Thyroid gland (tissue), 4 donors: ENCODE results near the gene PHYKPL.

Source experiments
- POLR2A ChIP-seq, 2 donors: fragments of 450-650 bp; IDR thresholded peaks; one replicate each; pipeline ENCODE4 v1.6.1; 2017; ENCODE audit warnings: antibody characterized with exemption in 2 of 2, mild to moderate bottlenecking in 2 of 2, moderate library complexity in 1 of 2
- TF ChIP-seq, protein P1 (sequence below), 6 experiments: fragments of 200-600 bp in 3 of 6; fragments of 450-650 bp in 3 of 6; sonication (generic) in 3 of 6; IDR thresholded peaks; one replicate each; pipeline ENCODE4 v1.5.1; 2016 to 2019; ENCODE audit warnings: antibody characterized with exemption in 6 of 6, mild to moderate bottlenecking in 2 of 6, inconsistent platforms in 1 of 6, moderate library complexity in 1 of 6

- TF ChIP-seq, protein P1, sequence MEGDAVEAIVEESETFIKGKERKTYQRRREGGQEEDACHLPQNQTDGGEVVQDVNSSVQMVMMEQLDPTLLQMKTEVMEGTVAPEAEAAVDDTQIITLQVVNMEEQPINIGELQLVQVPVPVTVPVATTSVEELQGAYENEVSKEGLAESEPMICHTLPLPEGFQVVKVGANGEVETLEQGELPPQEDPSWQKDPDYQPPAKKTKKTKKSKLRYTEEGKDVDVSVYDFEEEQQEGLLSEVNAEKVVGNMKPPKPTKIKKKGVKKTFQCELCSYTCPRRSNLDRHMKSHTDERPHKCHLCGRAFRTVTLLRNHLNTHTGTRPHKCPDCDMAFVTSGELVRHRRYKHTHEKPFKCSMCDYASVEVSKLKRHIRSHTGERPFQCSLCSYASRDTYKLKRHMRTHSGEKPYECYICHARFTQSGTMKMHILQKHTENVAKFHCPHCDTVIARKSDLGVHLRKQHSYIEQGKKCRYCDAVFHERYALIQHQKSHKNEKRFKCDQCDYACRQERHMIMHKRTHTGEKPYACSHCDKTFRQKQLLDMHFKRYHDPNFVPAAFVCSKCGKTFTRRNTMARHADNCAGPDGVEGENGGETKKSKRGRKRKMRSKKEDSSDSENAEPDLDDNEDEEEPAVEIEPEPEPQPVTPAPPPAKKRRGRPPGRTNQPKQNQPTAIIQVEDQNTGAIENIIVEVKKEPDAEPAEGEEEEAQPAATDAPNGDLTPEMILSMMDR (IDR thresholded peaks at IDR 0.05) = no peak
- no peak for TF ChIP-seq POLR2A (IDR thresholded peaks at IDR 0.05)
Measured at GRCh38 chr5:178201221-178201926, 31.2 kb downstream of the PHYKPL start.
